Neural crest cell (in vitro differentiated cells): ENCODE results near the gene DCC. TPM values are rescaled to one million over a fixed set of nuclear protein-coding genes. Genes with fewer than 3 reads are reported as not detected.
"Not testable (repeated sequence)": the region's sequence is repeated elsewhere in the genome, so short reads cannot be mapped to it uniquely, and the experiment has no call there.

Source experiments
- DNase-seq: peaks from one replicate; pipeline ENCODE4 v3.0.0; 2021; ENCODE audit warnings: low read depth, mixed read lengths, low spot score
- H3K27ac Mint-ChIP-seq: one replicate; pipeline ENCODE4 v1.8.0; 2021; ENCODE audit warnings: mild to moderate bottlenecking, mixed read lengths; ENCODE audit not compliant: unreplicated experiment
- H3K27me3 Mint-ChIP-seq: 2 replicates; pipeline ENCODE4 v1.8.0; 2021; ENCODE audit warnings: low read depth, mild to moderate bottlenecking, mixed read lengths
- H3K36me3 Mint-ChIP-seq: 2 replicates; pipeline ENCODE4 v1.8.0; 2021; ENCODE audit warnings: low read depth, mild to moderate bottlenecking, mixed read lengths
- H3K4me1 Mint-ChIP-seq: 2 replicates; pipeline ENCODE4 v1.8.0; 2021; ENCODE audit warnings: mixed read lengths
- H3K4me3 Mint-ChIP-seq: one replicate; pipeline ENCODE4 v1.8.0; 2021; ENCODE audit warnings: mild to moderate bottlenecking, mixed read lengths
- H3K9me3 Mint-ChIP-seq: 2 replicates; pipeline ENCODE4 v1.8.0; 2021; ENCODE audit warnings: mixed read lengths
- total RNA-seq: library from RNA; stranded (reverse); gene quantifications from 2 replicates; pipeline ENCODE4 v1.2.1, GENCODE V29; 2021
- TF ChIP-seq, protein P1 (sequence below): fragments of 200-600 bp; sonication (generic); conservative IDR thresholded peaks from 2 replicates; pipeline ENCODE4 v1.5.0; 2021; ENCODE audit warnings: antibody characterized with exemption, mild to moderate bottlenecking

DCC gene
- total RNA-seq, 1 donor from 2014 or later = 10.1 TPM

DNA sequence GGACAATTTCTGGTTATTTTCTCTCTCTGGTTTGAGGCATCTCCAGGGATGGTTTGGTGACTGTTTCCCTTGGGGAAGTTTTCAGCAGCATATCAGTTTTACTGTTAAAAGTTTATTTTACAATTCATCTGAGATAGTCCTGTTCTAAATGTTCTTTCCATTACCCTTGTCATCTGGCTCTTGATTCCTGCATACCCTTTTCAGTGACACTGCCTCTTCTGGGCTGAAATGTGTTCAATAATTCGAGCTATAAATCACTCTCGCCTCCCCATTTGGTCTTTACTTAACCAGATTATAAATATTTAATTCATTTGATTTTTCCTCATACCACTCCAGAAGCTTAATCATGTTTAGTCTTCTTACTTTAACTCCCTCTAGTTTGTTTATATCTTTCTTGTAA is 9.5 kb downstream of the DCC start:
- no peaks in the 10 kb centered on the region for H3K36me3 Mint-ChIP-seq
- H3K9me3 Mint-ChIP-seq = no peaks in the 10 kb centered on the region
- H3K4me3 Mint-ChIP-seq = no peak overlapping the region
- H3K27me3 Mint-ChIP-seq = no peaks in the 10 kb centered on the region
- H3K4me1 Mint-ChIP-seq = peaks cover 12% of the 10 kb centered on the region
- no peak for DNase-seq
- H3K27ac Mint-ChIP-seq = no peak overlapping the region
- TF ChIP-seq, protein P1, sequence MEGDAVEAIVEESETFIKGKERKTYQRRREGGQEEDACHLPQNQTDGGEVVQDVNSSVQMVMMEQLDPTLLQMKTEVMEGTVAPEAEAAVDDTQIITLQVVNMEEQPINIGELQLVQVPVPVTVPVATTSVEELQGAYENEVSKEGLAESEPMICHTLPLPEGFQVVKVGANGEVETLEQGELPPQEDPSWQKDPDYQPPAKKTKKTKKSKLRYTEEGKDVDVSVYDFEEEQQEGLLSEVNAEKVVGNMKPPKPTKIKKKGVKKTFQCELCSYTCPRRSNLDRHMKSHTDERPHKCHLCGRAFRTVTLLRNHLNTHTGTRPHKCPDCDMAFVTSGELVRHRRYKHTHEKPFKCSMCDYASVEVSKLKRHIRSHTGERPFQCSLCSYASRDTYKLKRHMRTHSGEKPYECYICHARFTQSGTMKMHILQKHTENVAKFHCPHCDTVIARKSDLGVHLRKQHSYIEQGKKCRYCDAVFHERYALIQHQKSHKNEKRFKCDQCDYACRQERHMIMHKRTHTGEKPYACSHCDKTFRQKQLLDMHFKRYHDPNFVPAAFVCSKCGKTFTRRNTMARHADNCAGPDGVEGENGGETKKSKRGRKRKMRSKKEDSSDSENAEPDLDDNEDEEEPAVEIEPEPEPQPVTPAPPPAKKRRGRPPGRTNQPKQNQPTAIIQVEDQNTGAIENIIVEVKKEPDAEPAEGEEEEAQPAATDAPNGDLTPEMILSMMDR = no peak

DNA sequence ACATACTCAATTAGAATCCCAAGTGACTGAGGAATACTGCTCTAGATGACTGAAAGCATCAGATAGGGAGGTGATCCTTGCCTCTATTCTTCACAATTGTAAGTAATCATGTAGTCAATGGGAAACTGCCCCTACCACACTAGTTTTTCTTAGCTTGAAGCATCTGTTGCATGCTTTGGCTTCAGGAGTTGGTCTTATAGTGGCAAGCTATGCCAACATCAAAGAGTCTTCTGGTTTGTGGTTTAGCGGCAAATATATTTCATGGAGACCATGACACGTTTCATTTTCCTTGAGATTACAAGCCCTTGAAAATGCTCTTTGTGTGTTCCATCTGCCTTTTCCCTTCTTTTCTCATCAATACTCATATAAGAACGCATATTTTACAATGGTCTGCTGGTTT is 12.9 kb downstream of the DCC start:
- Mint-ChIP-seq H3K36me3 (no peaks in the 10 kb centered on the region), H3K27ac (no peak overlapping the region), H3K9me3 (peaks cover under 1% of the 10 kb centered on the region), H3K4me1 (peaks cover 12% of the 10 kb centered on the region), H3K4me3 (no peak overlapping the region), H3K27me3 (no peaks in the 10 kb centered on the region)
- TF ChIP-seq, protein P1 = no peak
- DNase-seq = no peak

DNA sequence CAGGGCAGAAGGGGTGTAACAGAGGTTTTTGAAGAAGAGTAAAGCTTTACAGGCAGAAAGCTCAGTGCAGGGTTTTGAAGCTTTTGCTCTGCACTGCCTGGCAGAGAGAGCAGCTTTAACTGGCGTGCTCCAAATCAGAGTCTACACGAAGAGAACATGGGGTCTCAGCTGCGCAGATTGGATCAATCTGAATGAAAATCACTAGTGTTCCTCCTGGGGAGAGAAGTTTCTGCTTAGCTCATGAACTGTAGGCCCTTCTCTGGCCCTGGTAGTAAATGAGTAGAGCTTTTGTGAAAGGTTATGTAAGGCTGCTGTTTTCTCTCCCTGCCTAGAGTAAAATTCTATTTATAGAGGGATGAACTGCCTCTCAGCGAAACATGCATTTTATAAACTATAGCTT is 13.6 kb downstream of the DCC start:
- TF ChIP-seq, protein P1 = no peak
- peaks cover 5% of the 10 kb centered on the region for H3K9me3 Mint-ChIP-seq
- H3K4me3 Mint-ChIP-seq = no peak overlapping the region
- H3K4me1 Mint-ChIP-seq = peaks cover 12% of the 10 kb centered on the region
- H3K27ac Mint-ChIP-seq = no peak overlapping the region
- no peak for DNase-seq
- no peaks in the 10 kb centered on the region for H3K27me3 Mint-ChIP-seq
- H3K36me3 Mint-ChIP-seq = no peaks in the 10 kb centered on the region

DNA sequence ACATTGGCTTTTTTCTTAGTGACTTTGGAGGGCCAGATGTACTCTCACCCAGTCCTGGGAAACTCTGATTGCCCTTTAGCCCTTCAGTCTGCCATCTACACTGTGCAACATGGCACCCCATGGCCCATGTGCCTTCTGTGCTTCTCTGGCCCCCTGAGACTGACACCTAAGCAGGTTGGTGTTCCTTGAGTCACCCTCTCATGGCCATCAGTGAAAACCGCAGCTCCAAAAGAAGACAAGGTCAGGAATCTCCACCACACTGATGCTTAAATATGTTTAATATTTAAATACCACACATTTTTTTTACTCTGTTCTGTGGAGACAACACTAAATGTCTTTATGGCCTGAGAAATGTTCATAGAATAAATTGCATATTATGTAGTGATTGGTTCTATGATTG is 23.9 kb downstream of the DCC start:
- TF ChIP-seq, protein P1 = no peak
- Mint-ChIP-seq H3K9me3 (peaks cover 7% of the 10 kb centered on the region), H3K36me3 (peaks cover 4% of the 10 kb centered on the region), H3K27me3 (no peaks in the 10 kb centered on the region), H3K27ac (no peak overlapping the region), H3K4me3 (no peak overlapping the region), H3K4me1 (no peaks in the 10 kb centered on the region)
- DNase-seq = no peak

DNA sequence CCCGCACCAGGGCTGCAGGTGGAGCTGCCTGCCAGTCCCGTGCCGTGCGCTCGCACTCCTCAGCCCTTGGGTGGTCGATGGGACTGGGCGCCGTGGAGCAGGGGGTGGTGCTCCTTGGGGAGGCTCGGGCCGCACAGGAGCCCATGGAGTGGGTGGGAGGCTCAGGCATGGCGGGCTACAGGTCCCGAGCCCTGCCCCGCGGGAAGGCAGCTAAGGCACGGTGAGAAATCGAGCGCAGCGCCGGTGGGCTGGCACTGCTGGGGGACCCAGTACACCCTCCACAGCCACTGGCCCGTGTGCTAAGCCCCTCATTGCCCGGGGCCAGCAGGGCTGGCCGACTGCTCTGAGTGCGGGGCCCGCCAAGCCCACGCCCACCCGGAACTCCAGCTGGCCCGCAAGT is 26.9 kb downstream of the DCC start:
- not testable (repeated sequence) for H3K4me3 Mint-ChIP-seq, H3K27ac Mint-ChIP-seq, H3K27me3 Mint-ChIP-seq, H3K9me3 Mint-ChIP-seq, DNase-seq, H3K36me3 Mint-ChIP-seq
- peaks cover 16% of the 10 kb centered on the region for H3K4me1 Mint-ChIP-seq

DNA sequence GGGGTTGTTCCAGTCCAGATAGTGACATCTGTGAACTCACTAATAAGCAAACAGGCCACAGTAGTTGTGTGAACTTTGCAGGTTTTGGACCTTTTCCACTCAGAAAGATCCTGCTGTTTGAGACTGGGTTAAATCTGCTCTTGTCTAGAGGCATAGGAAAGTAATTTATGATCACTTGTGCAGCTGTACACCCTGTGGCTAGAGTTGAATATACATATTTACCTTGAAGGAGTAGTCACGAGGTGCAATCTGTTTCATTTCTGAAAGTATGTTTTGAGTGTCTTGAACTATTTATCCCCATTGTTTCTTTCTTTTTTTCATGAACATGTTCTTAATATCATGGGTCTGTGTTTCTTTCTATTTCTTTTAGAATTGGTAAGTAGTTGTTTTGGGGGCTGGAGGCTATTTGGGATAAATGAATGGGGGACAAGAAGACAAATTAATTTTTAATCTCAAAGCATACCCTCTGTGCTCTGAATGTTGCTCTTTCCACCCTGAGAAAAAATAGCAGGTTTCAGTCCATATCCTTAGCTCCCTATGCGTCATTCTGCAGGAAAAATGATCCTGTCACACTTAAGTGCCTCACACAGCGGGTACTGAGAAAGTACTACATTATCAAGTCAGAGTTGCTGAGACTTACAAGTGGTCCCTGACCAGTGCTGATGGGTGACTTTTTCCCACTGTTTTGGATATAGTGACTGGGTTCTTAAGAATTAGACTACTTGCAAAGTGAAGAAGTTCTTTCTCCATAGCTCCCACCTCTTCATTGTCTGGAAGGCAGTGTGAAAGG is 28.2 kb downstream of the DCC start:
- no peak for DNase-seq
- Mint-ChIP-seq H3K4me1 (peaks cover 20% of the 10 kb centered on the region), H3K27me3 (no peaks in the 10 kb centered on the region), H3K4me3 (no peak overlapping the region), H3K9me3 (peaks cover 9% of the 10 kb centered on the region), H3K27ac (no peak overlapping the region), H3K36me3 (peaks cover 4% of the 10 kb centered on the region)
- TF ChIP-seq, protein P1 = no peak
